HL-60/S4 (cell line): Measurements from ENCODE around the gene MYCBPAP.
"Not testable (repeated sequence)": the region's sequence is repeated elsewhere in the genome, so short reads cannot be mapped to it uniquely, and the experiment has no call there.

ENCODE experiments used
- in situ Hi-C: fragments of 300-500 bp; cut with MboI; formaldehyde crosslinking; loops from 2 replicates; pipeline ENCODE4 v1.14.3; 2022; ENCODE audit warnings: low sequenced_read_pairs

MYCBPAP gene

GRCh38 chr17:50471009-50471905, 37.0 kb upstream of the MYCBPAP start:
- in situ Hi-C loops = no loop called here

- in situ Hi-C loops = no loop called here
These were observed 36.0 kb upstream of the MYCBPAP start for GRCh38 chr17:50472286-50472685.

DNA sequence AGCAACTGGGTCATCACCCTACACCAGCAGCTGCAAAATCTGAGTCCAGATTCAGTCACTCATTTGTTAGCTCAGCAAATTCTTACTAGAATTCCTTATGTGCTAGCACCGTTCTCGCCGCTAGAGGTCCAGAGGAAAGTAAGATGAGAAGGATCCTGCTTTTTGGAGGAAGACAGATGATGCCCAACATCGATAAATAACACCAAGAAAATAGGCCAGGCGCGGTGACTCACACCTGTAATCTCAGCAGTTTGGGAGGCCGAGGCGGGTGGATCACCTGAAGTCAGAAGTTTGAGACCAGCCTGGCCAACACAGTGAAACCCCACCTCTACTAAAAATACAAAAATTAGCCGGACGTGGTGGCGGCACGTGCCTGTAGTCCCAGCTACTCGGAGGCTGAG, 35.5 kb upstream of the MYCBPAP start:
- in situ Hi-C loops = not testable (repeated sequence)

DNA sequence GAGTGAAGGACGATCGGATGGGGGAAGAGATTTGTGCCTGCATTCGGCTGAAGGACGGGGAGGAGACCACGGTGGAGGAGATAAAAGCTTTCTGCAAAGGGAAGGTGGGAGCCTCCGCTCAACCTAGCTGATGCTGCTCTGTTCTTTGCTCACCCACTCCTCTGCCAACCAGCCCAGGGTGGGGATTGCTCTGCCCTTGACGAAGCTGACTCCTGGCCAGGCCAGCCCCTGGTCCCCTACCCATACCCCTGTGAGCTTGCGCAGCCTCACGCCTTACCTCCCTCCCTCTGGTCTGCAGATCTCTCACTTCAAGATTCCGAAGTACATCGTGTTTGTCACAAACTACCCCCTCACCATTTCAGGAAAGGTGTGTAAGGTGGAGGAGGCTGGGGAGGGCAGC, 34.3 kb upstream of the MYCBPAP start:
- in situ Hi-C loops = no loop called here

- in situ Hi-C loops = no loop called here
These were observed 33.7 kb upstream of the MYCBPAP start for GRCh38 chr17:50474523-50474922.

DNA sequence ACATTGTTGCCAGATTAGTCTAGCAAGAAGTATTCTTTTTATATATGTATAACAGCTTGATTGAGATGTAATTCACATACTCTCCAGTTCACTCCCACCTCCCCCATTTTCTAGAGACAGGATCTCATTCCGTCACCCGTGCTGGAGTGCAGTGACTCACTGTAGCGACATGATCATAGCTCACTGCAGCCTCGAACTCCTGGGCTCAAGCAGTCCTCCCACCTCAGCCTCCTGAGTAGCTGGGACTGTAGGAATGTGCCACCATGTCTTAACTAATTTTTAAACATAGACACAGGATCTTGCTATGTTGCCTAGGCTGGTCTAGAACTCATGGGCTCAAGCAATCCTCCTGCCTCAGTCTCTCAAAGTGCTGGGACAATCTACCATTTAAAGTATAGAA, 32.9 kb upstream of the MYCBPAP start:
- in situ Hi-C loops = no loop called here

DNA sequence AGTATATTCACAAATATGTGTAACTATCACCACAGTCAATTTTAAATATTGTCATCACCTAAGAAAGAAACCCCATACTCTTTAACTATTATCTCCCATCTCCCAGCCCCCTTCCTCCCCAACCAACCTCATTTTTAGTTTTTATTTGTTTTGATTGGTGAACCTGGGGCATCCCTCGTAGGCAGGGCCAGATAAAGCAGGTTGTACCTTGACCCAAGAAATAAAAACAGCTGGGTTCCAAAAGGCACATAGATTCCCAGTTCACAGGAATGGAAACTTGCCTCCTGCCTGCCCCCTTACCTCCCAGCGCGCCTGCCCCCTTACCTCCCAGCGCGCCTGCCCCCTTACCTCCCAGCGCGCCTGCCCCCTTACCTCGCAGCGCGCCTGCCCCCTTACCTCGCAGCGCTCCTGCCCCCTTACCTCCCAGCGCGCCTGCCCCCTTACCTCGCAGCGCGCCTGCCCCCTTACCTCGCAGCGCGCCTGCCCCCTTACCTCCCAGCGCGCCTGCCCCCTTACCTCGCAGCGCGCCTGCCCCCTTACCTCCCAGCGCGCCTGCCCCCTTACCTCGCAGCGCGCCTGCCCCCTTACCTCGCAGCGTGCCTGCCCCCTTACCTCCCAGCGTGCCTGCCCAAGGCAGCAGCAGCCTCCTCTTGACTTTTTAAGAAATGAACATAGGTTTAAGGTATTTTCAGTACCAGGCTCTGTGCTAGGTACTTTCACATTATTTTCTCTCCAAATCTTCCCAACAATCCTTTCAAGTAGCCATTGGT, 32.3 kb upstream of the MYCBPAP start:
- in situ Hi-C loops = not testable (repeated sequence)

- in situ Hi-C loops = no loop called here
These were observed 31.5 kb upstream of the MYCBPAP start for GRCh38 chr17:50476545-50477315.

- in situ Hi-C loops = no loop called here
These were observed 30.3 kb upstream of the MYCBPAP start for GRCh38 chr17:50477976-50478375.

- in situ Hi-C loops = no loop called here
These were observed 29.6 kb upstream of the MYCBPAP start, which contains the start of gene RSAD1 for GRCh38 chr17:50478391-50479381. Gene RSAD1 (plus strand): TSS chr17:50478860. CDS start chr17:50478885, 25 bp downstream.

DNA sequence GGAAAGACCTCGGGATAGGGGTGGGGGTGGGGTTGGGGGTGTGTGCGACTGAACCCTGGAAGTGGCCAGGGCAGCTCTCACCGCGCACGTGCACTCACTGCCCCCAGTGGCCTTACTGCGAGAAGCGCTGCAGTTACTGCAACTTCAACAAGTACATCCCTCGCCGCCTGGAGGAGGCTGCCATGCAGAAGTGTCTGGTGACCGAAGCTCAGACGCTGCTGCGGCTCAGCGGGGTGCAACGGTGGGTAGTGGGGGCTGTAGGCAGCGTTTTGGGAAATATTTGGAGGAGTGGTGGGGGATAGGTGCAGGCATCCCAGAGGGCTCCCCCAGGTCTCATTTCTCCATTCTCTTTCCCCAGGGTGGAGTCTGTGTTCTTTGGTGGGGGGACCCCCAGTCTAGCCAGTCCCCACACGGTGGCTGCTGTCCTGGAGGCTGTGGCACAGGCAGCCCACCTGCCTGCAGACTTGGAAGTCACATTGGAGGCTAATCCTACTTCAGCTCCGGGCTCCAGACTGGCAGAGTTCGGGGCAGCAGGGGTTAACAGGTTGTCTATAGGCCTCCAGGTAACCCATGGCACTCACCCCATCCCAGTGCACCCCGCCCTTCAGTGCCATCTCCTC, 28.6 kb upstream of the MYCBPAP start:
- in situ Hi-C loops = no loop called here

DNA sequence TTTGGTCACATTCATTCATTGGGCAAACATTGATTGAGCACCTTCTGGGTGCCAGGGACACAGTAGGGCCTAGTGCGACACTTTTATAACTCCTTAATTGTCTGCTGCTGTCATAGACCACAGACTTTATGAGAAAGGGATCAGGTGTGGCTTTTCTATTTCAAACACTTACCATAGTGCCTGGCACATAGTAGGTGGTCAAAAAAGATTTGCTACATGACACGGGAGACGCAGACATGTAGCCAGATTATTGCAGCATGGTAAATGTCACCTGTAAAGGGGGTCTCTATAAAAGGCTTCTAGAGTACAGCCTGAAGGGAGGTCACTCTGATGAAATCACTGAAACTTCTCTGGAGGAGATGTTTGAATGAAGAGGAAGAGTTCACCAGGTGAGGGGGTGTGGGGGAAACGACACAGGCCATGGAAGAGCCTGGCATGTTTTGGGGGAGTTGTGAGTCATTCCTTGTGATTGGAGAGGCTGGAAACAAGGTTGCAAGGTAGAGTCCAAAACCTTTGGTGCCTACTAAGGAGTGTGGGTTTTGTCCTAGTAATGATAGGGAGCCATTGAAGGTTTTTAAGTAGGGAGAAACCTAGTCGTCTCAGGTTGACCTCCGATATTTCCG, 28.0 kb upstream of the MYCBPAP start:
- in situ Hi-C loops = no loop called here

- in situ Hi-C loops = no loop called here
These were observed 27.3 kb upstream of the MYCBPAP start for GRCh38 chr17:50480854-50481490.

DNA sequence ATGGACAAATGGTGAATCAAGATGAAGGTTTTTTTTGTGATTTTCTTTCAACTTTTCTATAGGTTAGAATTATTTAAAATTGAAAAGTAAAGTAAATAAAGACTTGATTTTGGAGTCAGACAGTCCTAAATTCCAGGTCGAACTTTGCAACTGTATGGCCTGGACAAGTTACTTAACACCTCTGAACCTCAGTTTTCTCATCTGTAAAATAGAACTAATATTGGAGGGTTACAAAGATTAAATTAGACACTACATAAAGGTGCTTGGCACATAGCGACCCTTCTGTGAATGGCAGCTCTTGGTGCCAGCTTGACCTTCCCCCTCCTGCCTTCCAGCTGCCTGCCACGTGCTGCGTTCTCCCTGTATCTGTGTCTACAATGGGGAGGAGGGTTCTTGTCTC, 26.6 kb upstream of the MYCBPAP start:
- in situ Hi-C loops = no loop called here

- in situ Hi-C loops = no loop called here
These were observed 26.1 kb upstream of the MYCBPAP start for GRCh38 chr17:50482110-50482509.

DNA sequence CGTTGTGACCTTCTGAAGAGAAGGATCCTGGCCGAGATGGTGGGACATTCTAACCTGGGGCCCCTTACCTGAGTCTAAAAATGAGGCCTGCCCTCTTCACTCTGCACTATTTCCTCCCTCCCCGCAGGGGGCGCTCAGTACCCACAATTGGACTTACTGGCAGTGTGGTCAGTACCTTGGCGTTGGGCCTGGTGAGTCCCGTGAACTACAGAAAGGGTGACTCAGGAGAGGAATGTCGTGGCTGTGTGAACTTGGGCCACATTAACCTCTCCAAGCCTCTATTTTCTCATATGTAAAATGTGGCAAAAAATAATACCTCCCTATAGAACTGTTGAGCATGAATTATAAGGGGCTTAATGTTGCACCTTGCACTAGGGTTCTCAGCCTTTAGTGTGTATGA, 25.7 kb upstream of the MYCBPAP start:
- in situ Hi-C loops = no loop called here

DNA sequence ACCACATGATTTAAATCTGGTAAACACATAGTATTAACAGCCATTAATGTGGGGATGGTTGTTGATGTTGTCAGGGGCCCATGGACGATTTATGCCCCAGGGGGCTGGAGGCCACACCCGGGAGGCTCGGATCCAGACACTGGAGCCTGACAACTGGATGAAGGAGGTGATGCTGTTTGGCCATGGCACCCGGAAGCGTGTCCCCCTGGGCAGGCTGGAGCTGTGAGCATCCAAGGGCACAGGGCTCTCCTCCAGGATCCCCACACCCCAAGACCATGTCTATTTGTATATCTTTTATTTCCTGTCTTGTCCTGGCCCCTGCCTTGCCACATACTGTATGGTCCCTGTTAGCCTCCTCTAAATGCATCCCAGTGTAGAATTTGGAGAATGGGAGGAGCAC, 25.0 kb upstream of the MYCBPAP start:
- in situ Hi-C loops = no loop called here

DNA sequence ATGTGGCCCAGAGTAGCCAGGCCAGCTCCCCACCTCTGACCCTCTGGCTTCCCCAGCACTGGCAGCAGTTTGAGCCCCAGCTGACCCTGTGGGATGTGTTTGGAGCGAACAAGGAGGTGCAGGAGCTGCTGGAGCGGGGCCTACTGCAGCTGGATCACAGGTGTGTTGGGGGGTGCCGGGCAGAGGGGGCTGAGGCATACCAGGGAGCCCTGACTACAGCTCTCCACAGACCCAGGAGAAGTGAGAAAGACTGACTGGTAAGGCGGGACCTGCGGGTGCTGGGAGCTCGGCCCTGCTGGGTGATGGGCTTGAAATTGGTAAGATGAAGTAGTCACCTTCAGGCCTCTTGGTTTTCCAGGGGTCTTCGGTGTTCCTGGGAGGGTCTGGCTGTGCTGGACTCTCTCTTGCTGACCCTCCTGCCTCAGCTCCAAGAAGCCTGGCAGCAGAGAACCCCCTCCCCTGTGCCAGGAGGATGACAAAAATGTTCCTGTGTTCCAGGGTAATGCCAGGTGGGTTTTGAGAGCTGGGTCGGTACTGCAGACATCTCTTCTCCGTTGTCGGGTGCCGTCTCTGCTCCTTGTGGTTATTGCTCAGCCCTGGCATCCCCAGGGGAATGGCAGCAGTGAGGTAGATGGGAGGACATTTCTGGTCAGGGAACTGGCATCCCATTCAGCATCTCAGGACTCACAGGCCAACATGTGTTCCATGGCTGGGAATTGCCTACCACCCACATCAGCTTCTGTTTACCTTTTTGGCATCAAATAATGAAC, 23.7 kb upstream of the MYCBPAP start:
- in situ Hi-C loops = no loop called here
